ENCODE data around the gene RSRC1.
"Not testable (repeated sequence)": the region's sequence is repeated elsewhere in the genome, so short reads cannot be mapped to it uniquely, and the experiment has no call there.

The RSRC1 gene

GRCh38 chr3:158470944-158471638 is 361.2 kb downstream of the RSRC1 start:
- DNase-seq: no peak
- in situ Hi-C loops (cut with HindIII; ENCODE audit: low pct_ligation_motif_present, low pct_unique_long_range_greater_than_20kb, low sequenced_read_pairs): no loop called here

GRCh38 chr3:158471639-158472294 is 361.9 kb downstream of the RSRC1 start:
- in situ Hi-C loops (cut with HindIII; ENCODE audit: low pct_ligation_motif_present, low pct_unique_long_range_greater_than_20kb, low sequenced_read_pairs): no loop called here
- DNase-seq: no peak

- in situ Hi-C loops (cut with HindIII; ENCODE audit: low pct_ligation_motif_present, low pct_unique_long_range_greater_than_20kb, low sequenced_read_pairs): no loop called here
- no peak for DNase-seq
These were observed 369.2 kb downstream of the RSRC1 start for GRCh38 chr3:158479051-158479450.

GRCh38 chr3:158483701-158484235 is 373.9 kb downstream of the RSRC1 start:
- in situ Hi-C loops (cut with HindIII; ENCODE audit: low pct_ligation_motif_present, low pct_unique_long_range_greater_than_20kb, low sequenced_read_pairs): no loop called here

GRCh38 chr3:158486200-158486599 is 376.3 kb downstream of the RSRC1 start:
- in situ Hi-C loops (cut with HindIII; ENCODE audit: low pct_ligation_motif_present, low pct_unique_long_range_greater_than_20kb, low sequenced_read_pairs): no loop called here
- DNase-seq: no peak

More at GRCh38 chr3:158483701-158484235, 373.9 kb downstream of the RSRC1 start:
- DNase-seq: no peak

GRCh38 chr3:158488670-158489069 is 378.8 kb downstream of the RSRC1 start:
- in situ Hi-C loops (cut with HindIII; ENCODE audit: low pct_ligation_motif_present, low pct_unique_long_range_greater_than_20kb, low sequenced_read_pairs): no loop called here
- DNase-seq: no peak

GRCh38 chr3:158489181-158489580 is 379.3 kb downstream of the RSRC1 start:
- no peak for DNase-seq
- in situ Hi-C loops (cut with HindIII; ENCODE audit: low pct_ligation_motif_present, low pct_unique_long_range_greater_than_20kb, low sequenced_read_pairs): no loop called here

GRCh38 chr3:158491968-158492367 is 382.1 kb downstream of the RSRC1 start:
- in situ Hi-C loops (cut with HindIII; ENCODE audit: low pct_ligation_motif_present, low pct_unique_long_range_greater_than_20kb, low sequenced_read_pairs): no loop called here
- no peak for DNase-seq

GRCh38 chr3:158492685-158493084 is 382.8 kb downstream of the RSRC1 start:
- in situ Hi-C loops (cut with HindIII; ENCODE audit: low pct_ligation_motif_present, low pct_unique_long_range_greater_than_20kb, low sequenced_read_pairs): no loop called here
- no peak for DNase-seq

- in situ Hi-C loops (cut with HindIII; ENCODE audit: low pct_ligation_motif_present, low pct_unique_long_range_greater_than_20kb, low sequenced_read_pairs): no loop called here
- no peak for DNase-seq
These were observed 384.0 kb downstream of the RSRC1 start for GRCh38 chr3:158493931-158494330.

- in situ Hi-C loops (cut with HindIII; ENCODE audit: low pct_ligation_motif_present, low pct_unique_long_range_greater_than_20kb, low sequenced_read_pairs): no loop called here
- no peak for DNase-seq
These were observed 384.8 kb downstream of the RSRC1 start for GRCh38 chr3:158494673-158495072.

- in situ Hi-C loops (cut with HindIII; ENCODE audit: low pct_ligation_motif_present, low pct_unique_long_range_greater_than_20kb, low sequenced_read_pairs): not testable (repeated sequence)
These were observed 385.6 kb downstream of the RSRC1 start for GRCh38 chr3:158495398-158495902.

GRCh38 chr3:158505117-158505516 is 395.2 kb downstream of the RSRC1 start:
- in situ Hi-C loops (cut with HindIII; ENCODE audit: low pct_ligation_motif_present, low pct_unique_long_range_greater_than_20kb, low sequenced_read_pairs): no loop called here
- DNase-seq: no peak

More at GRCh38 chr3:158495398-158495902, 385.6 kb downstream of the RSRC1 start:
- not testable (repeated sequence) for DNase-seq

- no peak for DNase-seq
- in situ Hi-C loops (cut with HindIII; ENCODE audit: low pct_ligation_motif_present, low pct_unique_long_range_greater_than_20kb, low sequenced_read_pairs): no loop called here
These were observed 396.6 kb downstream of the RSRC1 start for GRCh38 chr3:158506456-158506855.

- in situ Hi-C loops (cut with HindIII; ENCODE audit: low pct_ligation_motif_present, low pct_unique_long_range_greater_than_20kb, low sequenced_read_pairs): no loop called here
- no peak for DNase-seq
These were observed 398.6 kb downstream of the RSRC1 start for GRCh38 chr3:158508481-158508880.

GRCh38 chr3:158509891-158510290 is 400.0 kb downstream of the RSRC1 start:
- DNase-seq: no peak
- in situ Hi-C loops (cut with HindIII; ENCODE audit: low pct_ligation_motif_present, low pct_unique_long_range_greater_than_20kb, low sequenced_read_pairs): no loop called here

GRCh38 chr3:158516729-158517128 is 406.8 kb downstream of the RSRC1 start:
- DNase-seq; in situ Hi-C loops (cut with HindIII; ENCODE audit: low pct_ligation_motif_present, low pct_unique_long_range_greater_than_20kb, low sequenced_read_pairs): not testable (repeated sequence)

- no peak for DNase-seq
- in situ Hi-C loops (cut with HindIII; ENCODE audit: low pct_ligation_motif_present, low pct_unique_long_range_greater_than_20kb, low sequenced_read_pairs): no loop called here
These were observed 409.9 kb downstream of the RSRC1 start for GRCh38 chr3:158519776-158520175.

- no peak for DNase-seq
- in situ Hi-C loops (cut with HindIII; ENCODE audit: low pct_ligation_motif_present, low pct_unique_long_range_greater_than_20kb, low sequenced_read_pairs): no loop called here
These were observed 410.5 kb downstream of the RSRC1 start for GRCh38 chr3:158520433-158520832.
